Body of pancreas (tissue), 4 donors: ENCODE results near the gene MKRN2. TPM values are rescaled to one million over a fixed set of nuclear protein-coding genes. Genes with fewer than 3 reads are reported as not detected.
"Not testable (repeated sequence)": the region's sequence is repeated elsewhere in the genome, so short reads cannot be mapped to it uniquely, and the experiment has no call there.

Experiments used
- ATAC-seq: fragments of 150-250 bp; one replicate; pipeline ENCODE4 v1.9.1; 2016
- DNase-seq, 4 donors: peaks; one replicate each; pipeline ENCODE4 v3.0.0-alpha.2; 2019
- H3K27ac ChIP-seq, 4 donors: fragments of 200-600 bp; sonication (generic); 1 replicate in 3 of 4; 2 replicates in 1 of 4; pipeline versions ENCODE4 v1.5.1 to v1.6.1; 2016 to 2019; ENCODE audit warnings: mild to moderate bottlenecking in 1 of 4, mixed read lengths in 1 of 4, moderate library complexity in 1 of 4
- H3K27me3 ChIP-seq, 2 donors: fragments of 200-600 bp; sonication (generic); one replicate each; pipeline ENCODE4 v1.6.0; 2016; ENCODE audit warnings: mild to moderate bottlenecking in 1 of 2
- H3K36me3 ChIP-seq, 2 donors: fragments of 200-600 bp; sonication (generic); replicated peaks in 1 of 2; 2 replicates each; pipeline ENCODE4 v1.5.1; 2016; ENCODE audit warnings: low read depth in 2 of 2; ENCODE audit not compliant: insufficient read depth in 1 of 2
- H3K4me1 ChIP-seq: fragments of 200-600 bp; sonication (generic); one replicate; pipeline ENCODE4 v1.6.0; 2016
- H3K4me3 ChIP-seq, 2 donors: fragments of 200-600 bp; sonication (generic); 1 replicate in 1 of 2; 2 replicates in 1 of 2; pipeline ENCODE4 v1.5.1; 2016 to 2019
- H3K9me3 ChIP-seq, 3 donors: fragments of 200-600 bp; sonication (generic); 1 replicate in 2 of 3; 2 replicates in 1 of 3; pipeline ENCODE4 v1.5.1; 2016
- CTCF ChIP-seq, 7 experiments: fragments of 450-650 bp in 4 of 7; fragments of 200-600 bp in 3 of 7; sonication (generic) in 3 of 7; IDR thresholded peaks; one replicate each; pipeline ENCODE4 v1.5.1; 2016 to 2019; ENCODE audit warnings: antibody characterized with exemption in 7 of 7
- POLR2A ChIP-seq, 3 donors: fragments of 450-650 bp; IDR thresholded peaks; one replicate each; pipeline ENCODE4 v1.6.1; 2016; ENCODE audit warnings: antibody characterized with exemption in 3 of 3, mild to moderate bottlenecking in 2 of 3
- WGBS, 2 donors: methylation state at CpG; one replicate each; pipeline ENCODE4 v1.1.5; 2017; 5-methylcytosine and 5-hydroxymethylcytosine counted together
- intact Hi-C: fragments of 100-400 bp; cut with DNase I; formaldehyde crosslinking; loops from one replicate; pipeline ENCODE4 v1.15.1; 2023
- total RNA-seq, 2 donors: library from RNA; depleted of rRNA; stranded (reverse); fragments of >200 nt; gene quantifications; one replicate each; pipeline ENCODE4 v1.1.0, GENCODE V29; 2016

The MKRN2 gene
- total RNA-seq, 2 donors from 2014 or later, result 21.8 to 28.3 TPM

- 89 to 94% methylated on average over 6 of the region's 6 CpGs for WGBS, 2 donors
- Histone ChIP-seq H3K4me3 (no peak overlapping the region), H3K9me3 (no peaks in the 10 kb centered on the region), H3K27me3 (no peaks in the 10 kb centered on the region), H3K36me3 (peaks cover 0 to 9% of the 10 kb centered on the region in 2 donors), H3K27ac (no peak overlapping the region), H3K4me1 (peaks cover 13% of the 10 kb centered on the region)
- ATAC-seq (no peak), DNase-seq (no peak)
- no peak for TF ChIP-seq POLR2A (IDR thresholded peaks at IDR 0.05)
- TF ChIP-seq CTCF (IDR thresholded peaks at IDR 0.05), result no peak
- intact Hi-C loops, result no loop called here
These were observed 61.5 kb downstream of the MKRN2 start for GRCh38 chr3:12618426-12618825.

- H3K27ac ChIP-seq, result no peak overlapping the region
- no peak for DNase-seq
- 93 to 94% methylated on average over 6 of the region's 6 CpGs for WGBS, 2 donors
- no peaks in the 10 kb centered on the region for H3K27me3 ChIP-seq
- H3K4me1 ChIP-seq, result peaks cover 27% of the 10 kb centered on the region
- no peak overlapping the region for H3K4me3 ChIP-seq
- no peak for TF ChIP-seq POLR2A (IDR thresholded peaks at IDR 0.05)
- no peak for TF ChIP-seq CTCF (IDR thresholded peaks at IDR 0.05)
- ATAC-seq, result no peak
- peaks cover 0 to 9% of the 10 kb centered on the region in 2 donors for H3K36me3 ChIP-seq
- no peaks in the 10 kb centered on the region for H3K9me3 ChIP-seq
- intact Hi-C loops, result no loop called here
These were observed 63.4 kb downstream of the MKRN2 start for GRCh38 chr3:12620305-12620704.

GRCh38 chr3:12620729-12621128 is 63.8 kb downstream of the MKRN2 start:
- H3K9me3 ChIP-seq, result no peaks in the 10 kb centered on the region
- intact Hi-C loops, result no loop called here
- H3K27ac ChIP-seq, result no peak overlapping the region
- no peak for DNase-seq
- TF ChIP-seq POLR2A (IDR thresholded peaks at IDR 0.05) (no peak), CTCF (IDR thresholded peaks at IDR 0.05) (no peak)
- no peak for ATAC-seq
- H3K27me3 ChIP-seq, result no peaks in the 10 kb centered on the region
- no peak overlapping the region for H3K4me3 ChIP-seq
- peaks cover 0 to 9% of the 10 kb centered on the region in 2 donors for H3K36me3 ChIP-seq
- peaks cover 31% of the 10 kb centered on the region for H3K4me1 ChIP-seq

- Histone ChIP-seq H3K4me1 (peaks cover 47% of the 10 kb centered on the region), H3K9me3 (no peaks in the 10 kb centered on the region), H3K36me3 (peaks cover 0 to 2% of the 10 kb centered on the region in 2 donors), H3K27ac (no peak overlapping the region), H3K27me3 (no peaks in the 10 kb centered on the region), H3K4me3 (no peak overlapping the region)
- WGBS, 2 donors, result 66 to 70% methylated on average over 4 of the region's 4 CpGs
- ATAC-seq, result no peak
- intact Hi-C loops, result no loop called here
- no peak for DNase-seq
- TF ChIP-seq POLR2A (IDR thresholded peaks at IDR 0.05) (no peak), CTCF (IDR thresholded peaks at IDR 0.05) (no peak)
These were observed 65.4 kb downstream of the MKRN2 start for GRCh38 chr3:12622335-12622734.

- Histone ChIP-seq H3K4me1 (peaks cover 58% of the 10 kb centered on the region), H3K4me3 (no peak overlapping the region), H3K27ac (no peak overlapping the region), H3K9me3 (no peaks in the 10 kb centered on the region), H3K27me3 (no peaks in the 10 kb centered on the region), H3K36me3 (no peaks in the 10 kb centered on the region)
- DNase-seq (no peak), ATAC-seq (no peak)
- whole genome bisulfite sequencing, 2 donors, result 73 to 80% methylated on average over 5 of the region's 5 CpGs
- intact Hi-C loops, result no loop called here
- no peak for TF ChIP-seq POLR2A (IDR thresholded peaks at IDR 0.05)
- TF ChIP-seq CTCF (IDR thresholded peaks at IDR 0.05), result no peak
These were observed 67.2 kb downstream of the MKRN2 start for GRCh38 chr3:12624056-12624455.

- DNase-seq, H3K36me3 ChIP-seq, ATAC-seq, intact Hi-C loops, H3K9me3 ChIP-seq, H3K27me3 ChIP-seq, H3K4me3 ChIP-seq: not testable (repeated sequence)
- Histone ChIP-seq H3K27ac (peak overlapping the region in 3 of 4 donors; percentile 31 to 68 (median 60)), H3K4me1 (peaks cover 68% of the 10 kb centered on the region)
- WGBS, 2 donors, result 83 to 91% methylated on average over 3 of the region's 3 CpGs
These were observed 68.1 kb downstream of the MKRN2 start for GRCh38 chr3:12624964-12625363.
